ENCODE data around the gene APOBEC3A.

GRCh38 chr22:38907767-38908166 is 49.6 kb upstream of the APOBEC3A start:
- TF ChIP-seq CTCF (IDR thresholded peaks at IDR 0.05) (no peak), EZH2 (IDR thresholded peaks at IDR 0.05; ENCODE audit: borderline replicate concordance, insufficient read depth, low read depth, low read length, poor library complexity, severe bottlenecking) (no peak)

Data from B cell (primary cell).